Neural progenitor cell (in vitro differentiated cells): ENCODE results near the gene AGT.

Experiments used
- EZH2 ChIP-seq: fragments of 200-600 bp; sonication (generic); IDR thresholded peaks from 2 replicates; pipeline ENCODE4 v1.6.1; 2017; ENCODE audit warnings: antibody characterized with exemption, mild to moderate bottlenecking, moderate library complexity
- TF ChIP-seq, protein P1 (sequence below): fragments of 200-600 bp; sonication (generic); IDR thresholded peaks from 2 replicates; pipeline ENCODE4 v1.5.1; 2017; ENCODE audit warnings: antibody characterized with exemption, mild to moderate bottlenecking

DNA sequence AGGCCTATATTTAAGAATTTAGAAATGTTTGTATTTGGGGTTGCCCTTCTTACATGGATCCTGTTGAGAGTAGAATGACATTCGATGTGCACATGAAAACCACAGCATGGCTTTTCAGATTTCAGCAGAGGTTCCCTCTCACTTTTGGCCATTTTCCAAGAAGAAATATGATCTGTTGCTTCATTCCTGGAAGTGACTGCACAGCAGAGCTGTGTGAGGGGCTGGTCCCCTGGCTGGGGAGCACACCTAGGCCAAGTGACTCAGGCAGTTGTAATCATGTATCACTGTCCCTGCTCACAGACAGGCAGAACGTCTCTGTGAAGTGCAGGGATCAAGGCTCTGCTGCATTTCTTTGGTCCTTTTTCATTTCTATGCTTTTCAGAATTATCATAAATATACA is 32.3 kb downstream of the AGT start:
- TF ChIP-seq, protein P1, sequence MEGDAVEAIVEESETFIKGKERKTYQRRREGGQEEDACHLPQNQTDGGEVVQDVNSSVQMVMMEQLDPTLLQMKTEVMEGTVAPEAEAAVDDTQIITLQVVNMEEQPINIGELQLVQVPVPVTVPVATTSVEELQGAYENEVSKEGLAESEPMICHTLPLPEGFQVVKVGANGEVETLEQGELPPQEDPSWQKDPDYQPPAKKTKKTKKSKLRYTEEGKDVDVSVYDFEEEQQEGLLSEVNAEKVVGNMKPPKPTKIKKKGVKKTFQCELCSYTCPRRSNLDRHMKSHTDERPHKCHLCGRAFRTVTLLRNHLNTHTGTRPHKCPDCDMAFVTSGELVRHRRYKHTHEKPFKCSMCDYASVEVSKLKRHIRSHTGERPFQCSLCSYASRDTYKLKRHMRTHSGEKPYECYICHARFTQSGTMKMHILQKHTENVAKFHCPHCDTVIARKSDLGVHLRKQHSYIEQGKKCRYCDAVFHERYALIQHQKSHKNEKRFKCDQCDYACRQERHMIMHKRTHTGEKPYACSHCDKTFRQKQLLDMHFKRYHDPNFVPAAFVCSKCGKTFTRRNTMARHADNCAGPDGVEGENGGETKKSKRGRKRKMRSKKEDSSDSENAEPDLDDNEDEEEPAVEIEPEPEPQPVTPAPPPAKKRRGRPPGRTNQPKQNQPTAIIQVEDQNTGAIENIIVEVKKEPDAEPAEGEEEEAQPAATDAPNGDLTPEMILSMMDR, result no peak
- TF ChIP-seq EZH2, result no peak
